Activated CD4-positive, alpha-beta T cell treated with anti-CD3 and anti-CD28 coated beads, Interleukin-2, amount 50 U/mL, for 1 hour (primary cell): ENCODE data around the gene BBS12.
"Not testable (repeated sequence)": the region's sequence is repeated elsewhere in the genome, so short reads cannot be mapped to it uniquely, and the experiment has no call there.

Source experiments
- DNase-seq: peaks from one replicate; pipeline ENCODE4 v3.0.0-alpha.2; 2020

BBS12 gene

GRCh38 chr4:122766353-122766705, 33.8 kb downstream of the BBS12 start:
- DNase-seq, result no peak

DNA sequence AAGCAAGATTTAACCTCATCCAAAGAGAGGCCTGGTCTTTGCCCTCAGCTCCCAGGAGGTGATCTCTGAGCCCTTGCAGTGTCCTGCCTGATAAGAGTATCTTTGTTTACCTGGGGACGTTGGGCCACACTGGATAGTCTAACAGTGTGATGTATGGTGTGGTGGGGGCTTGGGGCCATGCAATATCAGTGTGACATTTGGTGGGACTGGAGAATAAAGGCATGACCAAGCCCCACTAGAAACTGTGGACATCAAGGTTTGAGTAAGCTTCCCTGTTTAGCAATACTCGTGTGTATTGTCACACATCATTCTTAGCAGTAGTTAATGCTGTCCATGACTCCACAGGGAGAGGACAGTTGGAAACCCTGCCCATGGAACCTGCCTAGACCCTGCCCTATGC, 34.4 kb downstream of the BBS12 start:
- no peak for DNase-seq

DNA sequence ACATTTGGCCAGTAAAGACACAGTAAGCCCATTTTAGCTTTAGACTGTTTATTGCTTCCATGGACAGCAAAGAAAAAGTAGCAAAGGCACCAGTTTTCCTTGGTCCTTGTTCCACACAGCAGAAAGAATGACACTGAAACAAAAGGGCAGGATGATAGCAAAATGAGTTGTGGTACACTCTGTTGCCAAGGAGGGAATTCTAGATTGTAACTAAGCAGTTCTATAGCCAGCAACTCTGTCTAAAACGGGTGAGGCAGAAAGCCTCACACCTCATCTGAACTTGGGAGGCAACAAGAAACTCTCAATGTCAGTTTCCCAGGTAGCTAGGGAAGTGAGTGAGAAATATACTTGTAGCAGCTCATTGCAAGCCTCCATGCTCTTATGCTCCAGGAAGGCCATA, 39.2 kb downstream of the BBS12 start:
- no peak for DNase-seq

DNA sequence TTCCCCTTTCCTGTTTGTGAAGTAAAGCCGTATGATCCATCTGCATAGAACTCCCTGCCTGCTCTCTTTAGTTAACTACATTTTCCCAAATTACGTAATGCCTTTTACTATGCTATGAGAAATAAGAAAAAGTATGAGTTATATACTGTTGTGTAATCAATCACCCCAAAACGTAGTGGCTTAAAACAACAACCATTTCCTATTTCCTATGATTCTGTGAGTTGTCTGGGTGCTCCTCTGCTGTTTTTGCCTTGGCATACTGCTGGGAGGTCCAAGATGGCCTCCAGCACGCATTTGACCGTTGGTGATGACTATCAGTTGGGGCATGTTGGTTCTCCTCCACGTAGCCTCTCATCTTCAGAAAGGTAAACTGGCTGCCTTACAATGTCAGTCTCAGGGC, 39.8 kb downstream of the BBS12 start:
- DNase-seq, result no peak

- DNase-seq, result no peak
Measured at GRCh38 chr4:122772986-122773385, 40.5 kb downstream of the BBS12 start.

DNA sequence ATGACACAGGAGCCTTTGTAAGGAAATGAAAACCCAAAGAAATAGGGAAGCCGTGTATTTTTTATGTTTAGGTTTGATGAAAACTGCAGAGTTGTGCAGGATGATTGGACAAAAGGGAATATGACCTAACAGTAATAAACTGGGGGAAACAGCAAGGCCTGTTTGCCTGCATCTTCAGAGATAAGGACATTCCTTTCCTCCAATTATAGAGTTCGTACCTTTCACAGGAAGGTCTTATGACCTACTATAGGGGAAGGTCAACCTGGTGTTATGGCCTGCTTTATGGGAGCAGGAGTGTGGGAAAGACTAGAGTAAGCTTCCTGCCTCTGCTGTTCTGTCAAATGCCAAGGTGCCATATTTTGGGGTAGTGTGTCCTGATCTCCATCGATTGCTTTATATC, 42.5 kb downstream of the BBS12 start:
- no peak for DNase-seq

- no peak for DNase-seq
Measured at GRCh38 chr4:122775987-122776836, 43.7 kb downstream of the BBS12 start.

DNA sequence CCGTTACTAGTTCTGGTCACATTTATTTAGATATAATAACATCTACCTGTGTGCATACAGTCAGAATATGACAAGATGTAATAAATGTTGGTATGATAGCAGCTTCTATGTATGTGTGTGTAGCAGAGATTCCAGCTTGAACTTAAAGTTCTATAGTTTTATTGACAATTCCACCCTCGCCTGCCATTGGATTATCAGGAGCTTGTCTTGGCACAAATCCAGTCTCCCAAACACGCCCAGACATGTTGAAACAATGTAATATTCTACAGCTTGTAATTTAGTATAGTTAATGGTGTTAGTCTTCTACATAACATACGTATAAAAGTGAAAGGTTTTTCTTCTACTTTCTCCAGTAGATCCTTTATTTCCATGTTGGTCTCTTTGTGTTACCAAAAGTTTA, 44.4 kb downstream of the BBS12 start:
- DNase-seq, result no peak

GRCh38 chr4:122777846-122778673, 45.6 kb downstream of the BBS12 start:
- no peak for DNase-seq

DNA sequence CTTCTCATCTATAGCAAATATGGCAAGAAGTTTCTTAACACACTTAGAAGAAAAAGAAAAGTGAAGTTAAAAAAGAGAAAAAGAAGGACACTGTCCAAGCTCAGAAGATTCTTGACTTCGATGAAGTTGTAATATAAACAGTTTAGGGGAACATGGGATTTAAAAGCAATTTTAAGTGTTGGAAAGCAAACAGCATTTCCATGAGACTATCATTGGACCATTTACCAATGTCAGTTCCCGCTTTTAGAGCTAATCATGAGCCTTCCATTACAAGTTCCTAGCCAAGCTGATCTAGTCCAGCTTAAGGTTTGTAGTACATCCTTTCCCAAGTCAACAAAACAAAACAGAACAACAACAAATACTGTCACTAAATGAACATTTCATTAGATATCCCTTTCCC, 49.0 kb downstream of the BBS12 start:
- no peak for DNase-seq

DNA sequence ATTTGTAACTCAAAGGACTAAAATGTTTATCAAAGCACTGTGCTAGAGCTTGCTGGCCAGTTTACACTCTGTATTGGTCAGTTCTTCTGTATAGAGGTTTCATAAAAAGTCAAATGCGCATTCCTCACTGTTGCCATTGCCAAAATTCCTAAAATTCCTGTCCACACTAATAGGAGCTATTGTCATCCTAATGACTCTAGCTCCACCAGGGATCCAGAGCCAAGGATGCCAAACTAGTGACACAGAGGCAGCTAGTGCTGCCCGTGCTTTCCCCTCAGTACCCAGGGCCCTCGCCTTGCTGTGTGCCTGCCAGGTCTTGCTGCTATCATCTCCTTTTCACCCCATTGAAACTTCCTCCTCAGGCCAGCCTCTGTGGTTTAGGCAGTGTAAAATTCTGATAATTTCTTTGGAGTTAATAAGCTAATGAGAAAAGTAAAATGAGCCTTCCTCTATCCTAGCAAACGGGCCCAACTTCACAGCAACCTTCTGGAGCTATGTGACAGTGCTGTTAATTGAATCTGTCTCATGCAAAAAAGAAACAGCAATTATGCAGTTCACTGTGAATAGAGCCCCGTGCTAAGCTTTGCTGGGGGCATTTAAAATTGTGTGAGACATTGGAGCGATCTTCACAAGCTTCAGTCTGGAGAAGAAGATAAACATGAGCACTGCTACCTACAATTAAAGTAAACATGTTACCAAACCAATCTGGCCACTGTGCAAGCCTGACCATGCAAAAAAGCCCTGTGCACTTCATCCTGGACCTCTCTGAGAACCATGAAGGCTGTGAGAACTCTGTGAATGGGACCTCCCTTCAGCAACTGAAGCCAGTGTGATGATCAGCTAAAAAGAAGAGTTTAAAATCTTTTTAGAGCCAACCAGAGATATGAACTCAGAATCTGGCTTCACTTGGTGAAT, 51.1 kb downstream of the BBS12 start:
- DNase-seq, result no peak

GRCh38 chr4:122784261-122784660, 51.8 kb downstream of the BBS12 start:
- DNase-seq, result no peak

DNA sequence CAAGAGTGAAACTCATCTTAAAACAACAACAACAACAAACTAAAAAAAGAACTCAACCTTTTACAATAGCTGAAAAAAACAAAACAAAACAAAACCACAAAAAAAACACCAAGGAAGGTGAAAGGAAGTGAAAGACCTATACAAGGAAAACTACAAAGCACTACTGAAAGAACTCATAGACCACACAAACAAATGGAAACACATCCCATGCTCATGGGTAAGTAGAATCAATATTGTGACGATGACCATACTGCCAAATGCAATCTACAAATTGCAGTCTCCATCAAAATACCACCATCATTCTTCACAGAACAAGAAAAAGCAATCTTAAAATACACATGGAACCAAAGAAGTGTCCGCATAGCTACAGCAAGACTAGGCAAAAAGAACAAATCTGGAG, 52.6 kb downstream of the BBS12 start:
- DNase-seq, result no peak

- DNase-seq, result not testable (repeated sequence)
Measured at GRCh38 chr4:122786296-122786695, 53.8 kb downstream of the BBS12 start.

DNA sequence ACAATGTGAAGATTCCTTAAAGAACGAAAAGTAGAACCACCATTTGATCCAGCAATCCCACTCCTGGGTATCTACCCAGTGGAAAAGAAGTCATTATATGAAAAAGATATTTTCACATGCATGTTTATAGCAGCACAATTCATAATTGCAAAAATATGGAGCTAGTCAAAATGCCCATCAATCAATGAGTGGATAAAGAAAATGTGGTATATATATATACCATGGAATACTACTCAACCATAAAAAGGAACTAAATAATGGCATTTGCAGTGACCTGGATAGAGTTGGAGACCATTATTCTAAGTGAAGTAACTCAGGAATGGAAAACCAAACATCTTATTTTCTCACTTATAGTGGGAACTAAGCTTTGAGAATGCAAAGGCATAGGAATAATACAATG, 54.4 kb downstream of the BBS12 start:
- DNase-seq, result not testable (repeated sequence)

DNA sequence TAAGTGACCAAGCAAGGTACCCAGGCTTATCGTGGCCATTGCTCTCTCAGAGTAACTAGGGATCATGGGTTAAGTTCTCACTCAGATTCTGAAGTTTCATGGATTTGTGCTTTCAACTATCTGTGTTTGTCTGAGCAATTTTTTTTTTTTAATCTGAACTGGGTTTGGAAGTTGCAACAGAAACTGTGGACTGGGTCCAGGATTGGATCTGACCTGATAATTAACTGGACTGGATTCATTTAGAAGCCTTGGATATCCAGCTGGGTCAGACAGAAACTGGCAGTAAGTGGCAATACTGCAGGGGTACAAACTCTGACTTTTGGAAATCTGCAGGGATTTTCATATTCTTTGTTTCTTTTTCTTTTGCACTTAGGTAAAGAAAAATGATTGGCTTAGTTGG, 55.4 kb downstream of the BBS12 start:
- no peak for DNase-seq

DNA sequence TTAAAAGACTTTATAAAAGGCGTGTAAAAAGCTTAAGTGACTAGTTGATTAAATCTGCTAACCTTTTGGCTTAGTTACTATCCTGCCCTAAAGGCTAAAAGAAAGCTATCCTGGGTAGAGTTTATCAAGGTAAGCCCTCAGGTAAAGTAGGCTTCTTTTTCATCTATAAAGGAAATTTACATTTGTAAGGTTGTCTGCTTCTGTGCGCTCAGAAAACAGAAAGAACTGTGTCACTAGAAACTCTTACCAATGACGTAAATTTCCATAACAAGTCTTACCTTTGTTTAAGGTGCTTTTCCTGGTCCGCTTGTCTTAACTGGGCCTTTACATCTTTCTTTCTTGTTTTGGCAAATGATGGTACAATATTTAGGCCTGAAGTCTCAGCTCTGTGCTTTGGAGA, 56.4 kb downstream of the BBS12 start:
- DNase-seq, result no peak

- DNase-seq, result no peak
Measured at GRCh38 chr4:122793811-122794210, 61.3 kb downstream of the BBS12 start.
